Dendritic cell treated with granulocyte-macrophage colony-stimulating factor and Interleukin-4, amounts not matched to agents 40 ng/mL and 50 ng/mL, for 4 days (primary cell): Measurements from ENCODE around the gene RAB11FIP3.
"Not testable (repeated sequence)": the region's sequence is repeated elsewhere in the genome, so short reads cannot be mapped to it uniquely, and the experiment has no call there.

Experiments
- H3K27ac Mint-ChIP-seq: one replicate; pipeline ENCODE4 v1.8.0; 2022; ENCODE audit warnings: mild to moderate bottlenecking, mixed read lengths
- H3K27me3 Mint-ChIP-seq: one replicate; pipeline ENCODE4 v1.8.0; 2022; ENCODE audit warnings: mild to moderate bottlenecking, mixed read lengths
- H3K36me3 Mint-ChIP-seq: one replicate; pipeline ENCODE4 v1.8.0; 2022; ENCODE audit warnings: low read depth, mixed read lengths
- H3K4me1 Mint-ChIP-seq: one replicate; pipeline ENCODE4 v1.8.0; 2022; ENCODE audit warnings: low read depth, mixed read lengths
- H3K4me3 Mint-ChIP-seq: one replicate; pipeline ENCODE4 v1.8.0; 2022; ENCODE audit warnings: mild to moderate bottlenecking, moderate library complexity, mixed read lengths
- H3K9me3 Mint-ChIP-seq: one replicate; pipeline ENCODE4 v1.8.0; 2022; ENCODE audit warnings: mixed read lengths
- intact Hi-C: fragments of 100-400 bp; cut with micrococcal nuclease; formaldehyde crosslinking; loops from one replicate; pipeline ENCODE4 v1.15.0; 2022

Gene RAB11FIP3

GRCh38 chr16:381789-382717 is 43.4 kb upstream of the RAB11FIP3 start, which contains the start of gene PGAP6:
Gene PGAP6 (minus strand): TSS chr16:381978. CDS start chr16:381821, 157 bp downstream.
- H3K9me3 Mint-ChIP-seq: no peaks in the 10 kb centered on the region
- intact Hi-C loops: loop anchor here (1.0 kb wide), 1 partner anchor 14 kb away; no protein-coding TSS in a partner anchor
- H3K36me3 Mint-ChIP-seq: peaks cover 29% of the 10 kb centered on the region

GRCh38 chr16:383326-384051 is 42.0 kb upstream of the RAB11FIP3 start:
- Mint-ChIP-seq H3K27ac (peak overlapping the region; percentile 74), H3K27me3 (peaks cover 8% of the 10 kb centered on the region), H3K4me3 (peak overlapping the region; percentile 89), H3K9me3 (no peaks in the 10 kb centered on the region), H3K4me1 (peaks cover 43% of the 10 kb centered on the region), H3K36me3 (peaks cover 21% of the 10 kb centered on the region)
- intact Hi-C loops: no loop called here

More at GRCh38 chr16:381789-382717, 43.4 kb upstream of the RAB11FIP3 start, which contains the start of gene PGAP6:
- Mint-ChIP-seq H3K27ac (peak within 1 kb of the TSS; percentile 74), H3K4me1 (peaks cover 45% of the 10 kb centered on the region), H3K27me3 (peaks cover 6% of the 10 kb centered on the region), H3K4me3 (peak within 1 kb of the TSS; percentile 89)

GRCh38 chr16:386641-387156 is 38.8 kb upstream of the RAB11FIP3 start:
- intact Hi-C loops: no loop called here
- no peaks in the 10 kb centered on the region for H3K9me3 Mint-ChIP-seq
- H3K4me1 Mint-ChIP-seq: peaks cover 27% of the 10 kb centered on the region
- peaks cover 8% of the 10 kb centered on the region for H3K27me3 Mint-ChIP-seq
- H3K4me3 Mint-ChIP-seq: no peak overlapping the region
- peaks cover 13% of the 10 kb centered on the region for H3K36me3 Mint-ChIP-seq
- H3K27ac Mint-ChIP-seq: no peak overlapping the region

GRCh38 chr16:387761-388666 is 37.4 kb upstream of the RAB11FIP3 start:
- Mint-ChIP-seq H3K4me1 (peaks cover 27% of the 10 kb centered on the region), H3K36me3 (peaks cover 13% of the 10 kb centered on the region)
- H3K9me3 Mint-ChIP-seq, H3K27me3 Mint-ChIP-seq, H3K4me3 Mint-ChIP-seq, intact Hi-C loops, H3K27ac Mint-ChIP-seq: not testable (repeated sequence)

- Mint-ChIP-seq H3K27ac (no peak overlapping the region), H3K36me3 (peaks cover 7% of the 10 kb centered on the region), H3K27me3 (peaks cover 2% of the 10 kb centered on the region), H3K4me1 (peaks cover 14% of the 10 kb centered on the region), H3K9me3 (no peaks in the 10 kb centered on the region), H3K4me3 (no peak overlapping the region)
- intact Hi-C loops: no loop called here
Measured at GRCh38 chr16:389352-389751, 36.1 kb upstream of the RAB11FIP3 start.

GRCh38 chr16:391885-392335 is 33.5 kb upstream of the RAB11FIP3 start:
- no peak overlapping the region for H3K4me3 Mint-ChIP-seq
- intact Hi-C loops: no loop called here
- H3K9me3 Mint-ChIP-seq: no peaks in the 10 kb centered on the region
- H3K36me3 Mint-ChIP-seq: no peaks in the 10 kb centered on the region
- H3K4me1 Mint-ChIP-seq: peaks cover 16% of the 10 kb centered on the region
- H3K27ac Mint-ChIP-seq: no peak overlapping the region
- H3K27me3 Mint-ChIP-seq: peaks cover 2% of the 10 kb centered on the region

GRCh38 chr16:392450-393030 is 32.9 kb upstream of the RAB11FIP3 start:
- Mint-ChIP-seq H3K27me3 (peaks cover 2% of the 10 kb centered on the region), H3K9me3 (no peaks in the 10 kb centered on the region), H3K4me1 (peaks cover 16% of the 10 kb centered on the region), H3K27ac (peak overlapping the region; percentile 64), H3K36me3 (no peaks in the 10 kb centered on the region), H3K4me3 (no peak overlapping the region)
- intact Hi-C loops: no loop called here

GRCh38 chr16:396199-396598 is 29.2 kb upstream of the RAB11FIP3 start:
- Mint-ChIP-seq H3K27me3 (no peaks in the 10 kb centered on the region), H3K27ac (peak overlapping the region; percentile 80), H3K9me3 (no peaks in the 10 kb centered on the region), H3K4me3 (peak overlapping the region; percentile 79), H3K36me3 (peaks cover 26% of the 10 kb centered on the region), H3K4me1 (peaks cover 46% of the 10 kb centered on the region)
- intact Hi-C loops: loop anchor here (1.0 kb wide), 1 partner anchor 14 kb away; no protein-coding TSS in a partner anchor

- Mint-ChIP-seq H3K9me3 (no peaks in the 10 kb centered on the region), H3K4me3 (peak overlapping the region; percentile 79), H3K36me3 (peaks cover 30% of the 10 kb centered on the region), H3K27ac (peak overlapping the region; percentile 80), H3K4me1 (peaks cover 46% of the 10 kb centered on the region), H3K27me3 (no peaks in the 10 kb centered on the region)
- intact Hi-C loops: loop anchor here (1.0 kb wide), 1 partner anchor 14 kb away; no protein-coding TSS in a partner anchor
Measured at GRCh38 chr16:396605-397004, 28.8 kb upstream of the RAB11FIP3 start.

GRCh38 chr16:397135-397661 is 28.3 kb upstream of the RAB11FIP3 start, which contains the start of gene NME4:
Gene NME4 (plus strand): TSS chr16:397199. CDS start chr16:397223, 24 bp downstream.
- Mint-ChIP-seq H3K4me3 (peak within 1 kb of the TSS; percentile 79), H3K27me3 (no peaks in the 10 kb centered on the region)
- intact Hi-C loops: no loop called here

GRCh38 chr16:397736-398332 is 27.6 kb upstream of the RAB11FIP3 start:
- Mint-ChIP-seq H3K36me3 (peaks cover 30% of the 10 kb centered on the region), H3K27ac (peak overlapping the region; percentile 15), H3K4me3 (peak overlapping the region; percentile 60), H3K27me3 (no peaks in the 10 kb centered on the region), H3K4me1 (peaks cover 41% of the 10 kb centered on the region), H3K9me3 (no peaks in the 10 kb centered on the region)
- intact Hi-C loops: no loop called here

More at GRCh38 chr16:397135-397661, 28.3 kb upstream of the RAB11FIP3 start, which contains the start of gene NME4:
- Mint-ChIP-seq H3K9me3 (no peaks in the 10 kb centered on the region), H3K27ac (peak within 1 kb of the TSS; percentile 80), H3K4me1 (peaks cover 46% of the 10 kb centered on the region), H3K36me3 (peaks cover 30% of the 10 kb centered on the region)
